SH-SY5Y (cell line): ENCODE data around the gene KRTAP2-1.

Source experiments
- GATA2 ChIP-seq: IDR thresholded peaks from 2 replicates; pipeline ENCODE4 v1.6.1; 2011; ENCODE audit warnings: mild to moderate bottlenecking, low read depth, low read length
- GATA3 ChIP-seq: IDR thresholded peaks from 2 replicates; pipeline ENCODE4 v1.6.1; 2011; ENCODE audit warnings: low read depth, mild to moderate bottlenecking, low read length, moderate library complexity

DNA sequence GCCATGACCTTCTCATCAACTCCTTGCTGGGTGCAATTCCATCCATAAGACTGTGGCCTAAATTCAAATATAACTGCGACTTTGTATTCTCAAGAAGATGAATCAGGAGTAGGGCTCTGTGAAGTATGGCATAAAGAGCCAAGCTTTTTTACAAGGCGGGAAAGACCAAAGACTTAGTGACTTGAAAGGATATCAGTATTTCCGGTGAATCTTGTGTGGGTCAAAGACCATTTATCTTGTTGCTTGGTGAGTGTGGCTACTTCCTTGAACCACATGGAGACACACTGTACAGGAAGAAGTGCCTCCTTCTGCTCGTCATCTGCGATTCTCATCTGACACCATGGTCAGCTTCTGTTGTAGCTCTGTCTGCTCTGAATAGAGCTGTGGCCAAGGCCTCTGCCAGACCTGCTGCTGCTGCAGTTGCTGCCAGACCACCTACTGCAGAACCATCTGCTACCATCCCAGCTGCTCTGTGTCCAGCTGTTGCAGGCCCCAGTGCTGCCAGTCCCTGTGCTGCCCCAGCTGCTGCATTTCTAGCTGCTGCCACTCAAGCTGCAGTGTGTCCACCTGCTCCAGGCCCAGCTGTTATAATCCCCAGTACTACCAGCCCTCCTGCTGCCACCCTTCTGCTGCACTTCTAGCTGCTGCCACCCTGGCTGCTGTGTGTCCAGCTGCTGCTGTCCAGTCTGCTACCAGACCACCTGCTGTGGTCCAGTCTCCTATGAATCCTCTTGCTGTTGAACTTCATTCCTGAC, 24.7 kb upstream of the KRTAP2-1 start:
- TF ChIP-seq GATA2 (no peak), GATA3 (no peak)
